Renal cortical epithelial cell (primary cell): ENCODE data around the gene FASTKD2. TPM values are rescaled to one million over a fixed set of nuclear protein-coding genes. Genes with fewer than 3 reads are reported as not detected.

Experiments
- DNase-seq: peaks from one replicate; pipeline ENCODE4 v3.0.0-alpha.2; 2011; ENCODE audit warnings: low read depth
- total RNA-seq: library from RNA; depleted of rRNA; stranded (reverse); fragments of >200 nt; gene quantifications from 2 replicates; pipeline ENCODE4 v1.2.3, GENCODE V29; 2014

The FASTKD2 gene
- total RNA-seq, result 65.0 and 72.4 TPM in 2 replicates

DNA sequence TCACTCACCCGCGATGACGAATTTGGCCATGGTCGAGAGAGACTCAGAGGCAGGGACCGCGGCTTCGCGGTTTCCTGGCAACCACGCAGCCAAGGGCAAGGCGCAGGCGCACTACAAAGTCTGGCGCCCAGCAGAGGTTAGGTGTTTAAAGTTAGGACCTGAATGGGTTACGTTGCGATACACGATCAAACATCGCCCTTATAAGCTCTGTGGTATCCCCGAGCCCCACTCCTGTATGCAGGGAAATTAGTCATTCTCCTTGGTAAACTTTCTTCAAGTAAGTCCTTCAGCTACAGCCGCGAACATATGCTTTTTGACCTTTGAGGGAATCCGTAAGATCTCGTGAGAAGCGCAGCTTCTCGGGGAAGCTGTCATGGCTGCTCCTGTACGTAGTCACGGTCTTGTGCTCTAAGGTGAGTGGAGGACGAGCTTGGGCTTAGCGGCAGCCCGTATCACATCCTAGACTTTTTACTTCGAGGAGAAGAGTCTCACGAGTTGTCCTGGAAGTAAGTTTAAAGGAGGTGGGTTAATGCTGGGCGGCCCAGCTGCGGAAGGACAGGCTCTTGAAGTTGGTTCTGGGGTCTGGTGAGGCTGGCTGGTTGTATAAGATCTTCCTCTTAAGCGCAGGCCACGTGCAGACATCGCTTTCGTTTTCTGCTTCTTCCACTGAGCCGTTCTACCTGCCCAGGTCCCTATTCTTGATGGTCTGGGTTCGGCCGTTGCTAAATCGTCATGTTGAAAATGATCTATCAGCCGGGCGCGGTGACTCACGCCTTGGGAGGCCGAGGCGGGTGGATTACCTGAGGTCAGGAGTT is at the start of gene FASTKD2, which contains the start of gene MDH1B:
Gene FASTKD2, plus strand, starts transcription at position 365 of the 815 bp plus-strand sequence. CDS start 1,088 bp downstream, outside the sequence.
Gene MDH1B, minus strand, starts transcription at position 87 of the 815 bp plus-strand sequence. Its CDS starts 57 bp downstream, at position 30.
- peak; percentile 94 for DNase-seq

DNA sequence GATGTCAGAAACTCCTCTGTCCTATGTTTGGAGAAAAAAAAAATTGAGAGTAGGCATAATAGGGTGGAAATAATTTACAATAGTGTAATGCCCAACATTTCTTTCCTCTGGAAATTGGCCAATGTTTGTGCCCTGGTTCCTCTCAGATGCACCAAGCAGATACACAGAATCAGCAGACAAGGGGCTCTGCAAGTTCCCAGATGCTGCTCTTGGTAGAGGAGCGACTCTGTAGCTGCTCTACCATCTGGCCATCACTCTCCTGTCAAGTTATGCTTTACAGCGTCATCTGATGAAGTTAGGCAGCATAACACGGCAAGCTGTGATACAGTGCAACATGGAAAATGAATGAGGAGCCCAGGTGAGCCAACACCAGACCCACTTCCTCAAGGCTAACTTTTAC is 48.8 kb upstream of the FASTKD2 start:
- DNase-seq, result no peak

DNA sequence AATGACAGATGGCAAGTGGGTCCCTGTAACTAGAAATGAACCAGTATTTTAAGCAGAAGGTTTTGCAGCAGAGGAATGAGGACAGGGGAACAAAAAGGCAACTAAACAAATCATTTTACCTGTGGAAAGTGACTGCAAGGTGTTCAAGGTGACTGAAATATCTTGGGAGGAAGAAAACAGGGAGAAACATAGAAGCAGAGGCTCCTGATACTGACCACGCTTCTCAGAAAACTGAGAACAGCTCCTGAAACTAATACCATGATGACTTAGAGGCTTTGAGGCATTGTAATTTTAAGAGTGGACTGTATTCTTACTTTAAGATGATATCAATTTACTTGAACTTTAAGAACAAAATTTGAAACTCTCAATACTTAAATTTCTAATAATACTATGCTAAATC is 47.1 kb upstream of the FASTKD2 start, which contains the start of gene DYTN:
Gene DYTN, minus strand, starts transcription at position 101 of the 400 bp plus-strand sequence. CDS start 117 bp downstream, outside the sequence.
- DNase-seq, result no peak

DNA sequence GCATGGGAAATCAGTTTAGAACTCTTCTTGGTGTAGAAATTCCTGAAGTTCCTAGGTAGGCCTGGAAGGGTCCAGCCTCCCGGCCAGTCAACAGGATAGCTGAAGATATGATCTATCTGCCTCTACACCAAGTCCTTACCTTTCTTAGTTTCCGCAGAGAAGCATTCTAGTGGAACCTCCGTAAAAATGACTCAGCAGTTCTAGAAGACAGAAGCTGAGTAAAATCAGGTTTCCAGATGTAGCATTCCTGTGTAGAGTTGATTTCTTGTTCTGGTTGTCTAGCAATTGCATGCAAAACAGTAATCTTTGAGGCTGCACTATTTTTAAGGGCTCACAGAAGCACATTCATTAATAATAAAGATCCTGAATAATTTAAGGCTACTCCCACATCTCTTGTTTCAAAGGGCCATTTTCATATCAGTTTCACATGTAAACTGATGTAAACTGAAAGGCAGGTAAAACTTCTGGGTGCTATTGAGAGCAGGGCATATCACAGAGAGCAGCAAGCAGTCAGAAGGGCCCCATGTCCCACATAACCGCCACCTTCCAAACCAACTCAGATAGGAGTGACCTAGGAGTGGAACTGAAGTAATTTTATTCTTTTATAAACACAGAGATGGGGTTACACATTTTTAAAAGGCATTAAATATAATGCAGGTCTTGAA is 44.0 kb upstream of the FASTKD2 start:
- peak; percentile 25 for DNase-seq

DNA sequence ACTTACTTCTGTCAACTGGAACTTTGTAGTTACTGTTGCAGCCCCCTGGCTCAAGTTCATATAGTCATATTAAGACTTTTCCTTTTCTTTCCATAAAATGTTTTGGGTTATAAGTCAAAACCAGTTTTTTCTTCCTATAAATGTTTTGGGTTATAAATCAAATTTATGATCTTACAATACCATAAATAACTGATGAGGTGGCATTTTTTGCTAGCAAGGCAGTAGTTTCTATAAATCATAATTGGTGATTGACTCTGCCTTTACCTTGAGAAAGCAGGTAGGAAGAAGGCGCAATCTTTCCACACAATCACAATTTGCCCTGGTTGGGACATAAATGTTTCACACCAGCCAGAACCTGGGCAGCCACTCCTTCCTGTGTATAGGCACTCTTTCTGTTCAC is 42.1 kb upstream of the FASTKD2 start:
- DNase-seq, result no peak

DNA sequence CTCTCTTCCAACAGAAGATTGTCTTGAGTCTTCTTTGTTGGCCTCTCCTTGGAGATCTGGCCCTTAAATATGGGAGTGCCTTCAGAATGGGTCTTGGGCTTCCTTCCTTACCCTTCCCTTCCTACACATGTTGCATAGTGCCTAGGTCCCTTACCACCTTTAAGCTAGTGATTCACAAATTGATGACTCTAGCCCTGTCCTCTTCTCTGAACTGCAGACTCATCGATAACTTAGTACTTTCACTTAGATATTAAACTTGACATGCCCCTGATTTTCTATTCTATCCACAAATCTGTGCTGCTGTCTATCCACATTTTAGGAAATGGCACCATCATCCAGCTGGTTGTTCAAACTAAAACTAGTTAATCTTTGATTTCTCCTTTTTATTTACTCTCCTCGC is 38.1 kb upstream of the FASTKD2 start:
- DNase-seq, result no peak

DNA sequence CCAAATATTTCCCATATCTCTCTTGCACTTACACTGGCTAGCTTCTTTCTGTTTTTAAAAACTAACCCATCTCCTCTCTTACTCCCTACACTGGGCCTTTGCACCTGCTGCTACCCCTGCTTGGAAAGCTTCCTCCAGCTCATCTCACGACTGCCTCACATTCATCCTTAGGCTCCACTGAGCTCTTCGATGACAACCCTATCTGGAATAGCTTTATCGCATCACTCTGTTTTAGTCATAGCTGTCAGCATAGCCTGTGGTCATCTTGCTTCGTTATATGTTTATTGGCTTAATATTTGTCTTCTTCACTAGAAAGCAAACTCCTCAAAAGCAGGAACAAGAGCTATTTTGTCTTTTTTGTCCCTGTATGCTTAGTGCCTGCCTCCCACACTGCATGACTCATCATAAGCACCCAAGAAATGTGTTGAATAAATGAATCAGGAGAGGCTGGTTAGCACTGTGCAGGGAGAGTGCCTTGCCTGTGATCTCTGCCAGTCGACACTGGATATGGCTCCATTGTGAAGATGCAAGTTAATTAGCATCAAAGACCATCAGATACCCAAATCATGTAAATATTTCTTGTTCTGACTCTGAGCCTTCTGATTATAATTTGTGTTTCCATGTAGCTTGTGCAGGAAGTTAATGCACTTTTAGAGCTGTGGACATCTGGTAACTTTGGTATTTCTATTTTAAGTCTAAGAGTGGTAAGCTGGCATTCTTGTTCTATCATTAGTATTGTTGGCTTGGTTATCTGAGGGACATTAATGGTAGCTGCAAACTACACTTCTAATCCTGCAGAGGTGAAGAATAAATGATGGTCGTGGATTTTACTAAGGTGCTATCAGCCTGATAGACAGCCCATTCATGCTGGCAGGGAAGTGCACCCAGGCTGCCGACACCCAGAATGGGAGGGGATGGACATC is 36.9 kb upstream of the FASTKD2 start:
- DNase-seq, result peak; percentile 48

DNA sequence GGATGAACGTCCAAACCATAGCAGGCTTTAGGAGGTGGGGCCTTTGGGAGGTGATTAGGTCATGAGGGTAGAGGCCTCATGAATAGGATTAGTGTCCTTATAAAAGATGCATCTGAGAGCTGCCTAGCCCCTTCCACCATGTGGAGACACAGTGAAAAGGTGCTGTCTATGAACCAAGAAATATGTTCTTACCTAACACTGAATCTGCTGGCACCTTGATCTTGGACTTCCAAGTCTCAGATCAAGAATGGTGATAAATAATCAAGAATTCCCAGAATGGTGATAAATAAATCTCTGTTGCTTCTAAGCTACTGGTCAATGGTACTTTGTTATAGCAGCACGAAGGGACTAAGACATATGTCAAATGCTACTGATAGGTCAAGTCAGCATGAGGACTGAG is 32.1 kb upstream of the FASTKD2 start:
- no peak for DNase-seq

DNA sequence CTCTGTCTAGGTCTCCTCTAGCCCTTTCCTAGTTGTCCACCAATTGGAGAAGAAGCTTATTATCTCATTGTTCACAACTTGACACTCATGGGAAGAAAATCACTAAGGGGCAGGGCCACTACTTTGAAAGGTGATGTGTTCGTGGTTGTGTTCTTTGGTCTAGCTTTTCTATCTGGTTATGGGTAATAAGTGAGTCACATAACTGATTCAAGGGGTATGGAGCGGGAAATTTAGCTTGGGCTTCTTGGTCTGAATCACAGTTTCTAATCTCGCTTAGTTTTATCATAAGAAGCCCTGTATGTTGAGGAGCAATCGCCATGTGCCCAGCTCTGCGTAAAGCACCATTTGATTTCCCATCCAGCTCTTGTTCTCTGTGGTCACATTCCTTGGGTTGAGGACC is 28.5 kb upstream of the FASTKD2 start:
- DNase-seq, result no peak

DNA sequence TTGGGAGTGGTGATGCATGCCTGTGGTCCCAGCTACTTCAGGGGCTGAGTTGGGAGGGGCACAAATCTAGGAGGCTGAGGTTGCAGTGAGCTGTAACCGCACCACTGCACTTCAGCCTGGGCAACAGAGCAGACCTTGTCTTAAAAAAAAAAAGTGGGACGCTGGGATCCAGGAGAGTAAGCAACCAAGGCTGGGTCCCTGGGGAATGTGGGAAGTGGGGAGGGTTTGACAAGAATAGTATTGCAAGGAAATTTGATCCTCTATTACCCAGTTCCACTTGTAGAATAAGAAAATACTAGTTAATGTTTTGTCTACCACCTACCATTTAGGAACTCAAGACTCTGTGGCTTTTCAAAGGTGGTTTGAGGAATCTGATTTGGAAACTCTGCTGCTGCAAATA is 26.1 kb upstream of the FASTKD2 start:
- peak; percentile 7 for DNase-seq

DNA sequence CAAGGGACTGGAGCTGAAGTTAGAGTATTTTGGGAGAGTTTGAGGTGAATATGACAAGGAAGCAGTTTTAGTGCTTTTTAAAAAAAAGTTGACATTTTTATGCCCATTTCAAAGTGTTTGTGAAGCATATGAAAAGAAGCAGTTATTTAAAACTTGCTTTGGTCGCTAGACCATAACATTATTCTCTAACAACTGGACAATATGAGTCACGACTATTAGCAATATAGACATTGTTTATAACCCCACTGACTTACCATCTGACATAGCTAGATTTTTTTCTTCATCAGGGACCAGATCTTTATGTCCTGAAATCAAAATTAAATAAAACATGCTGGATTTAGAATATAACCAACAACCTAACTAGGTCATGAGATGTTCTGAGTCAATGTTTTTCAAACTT is 24.6 kb upstream of the FASTKD2 start:
- DNase-seq, result peak; percentile 58

DNA sequence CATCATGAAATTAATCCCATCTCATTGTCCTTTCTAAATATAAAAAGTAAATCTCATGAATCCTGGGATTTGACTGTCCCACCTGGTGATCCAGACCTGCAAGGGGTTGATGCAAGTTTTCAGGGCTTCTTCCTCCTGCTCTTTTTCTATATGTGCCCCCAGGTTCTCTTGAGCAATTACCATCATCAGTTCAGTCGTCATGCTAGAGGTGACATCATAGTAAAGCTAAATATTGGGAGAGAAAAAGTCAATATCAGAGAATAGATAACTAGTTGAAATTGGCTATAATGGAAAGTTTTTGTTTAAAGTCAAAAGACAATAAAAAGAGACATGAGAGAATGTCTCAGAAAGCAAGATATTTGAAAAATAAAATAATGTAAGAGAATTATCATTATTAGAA is 8.6 kb upstream of the FASTKD2 start:
- no peak for DNase-seq

DNA sequence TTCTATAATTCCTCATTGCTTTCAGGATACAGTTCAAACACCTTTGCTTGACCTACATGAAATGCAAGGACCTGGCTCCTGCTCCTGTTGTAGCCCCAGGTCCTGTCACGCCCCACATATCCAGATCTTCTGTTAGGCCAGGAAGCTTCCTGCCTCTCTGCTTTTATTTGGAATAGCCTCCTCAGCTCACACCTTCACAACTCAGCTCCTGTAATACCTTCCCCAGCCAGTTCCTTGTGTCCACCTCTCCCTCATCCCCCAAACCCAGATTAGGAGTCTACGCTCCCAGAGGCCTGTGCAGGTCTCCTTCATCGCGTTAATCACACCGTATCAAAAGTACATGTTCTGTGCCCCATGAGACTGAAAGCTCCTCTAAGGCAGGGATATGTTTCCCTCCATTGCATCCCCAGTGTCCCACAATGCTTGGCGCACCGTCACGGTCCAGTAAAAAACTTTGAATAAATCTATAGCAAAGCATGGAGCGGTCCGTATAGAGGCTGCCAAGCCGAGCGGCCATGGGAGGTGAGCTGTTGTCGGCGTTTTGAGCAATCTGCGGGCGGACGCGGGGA is 649 bp upstream of the FASTKD2 start:
- DNase-seq, result peak; percentile 0

DNA sequence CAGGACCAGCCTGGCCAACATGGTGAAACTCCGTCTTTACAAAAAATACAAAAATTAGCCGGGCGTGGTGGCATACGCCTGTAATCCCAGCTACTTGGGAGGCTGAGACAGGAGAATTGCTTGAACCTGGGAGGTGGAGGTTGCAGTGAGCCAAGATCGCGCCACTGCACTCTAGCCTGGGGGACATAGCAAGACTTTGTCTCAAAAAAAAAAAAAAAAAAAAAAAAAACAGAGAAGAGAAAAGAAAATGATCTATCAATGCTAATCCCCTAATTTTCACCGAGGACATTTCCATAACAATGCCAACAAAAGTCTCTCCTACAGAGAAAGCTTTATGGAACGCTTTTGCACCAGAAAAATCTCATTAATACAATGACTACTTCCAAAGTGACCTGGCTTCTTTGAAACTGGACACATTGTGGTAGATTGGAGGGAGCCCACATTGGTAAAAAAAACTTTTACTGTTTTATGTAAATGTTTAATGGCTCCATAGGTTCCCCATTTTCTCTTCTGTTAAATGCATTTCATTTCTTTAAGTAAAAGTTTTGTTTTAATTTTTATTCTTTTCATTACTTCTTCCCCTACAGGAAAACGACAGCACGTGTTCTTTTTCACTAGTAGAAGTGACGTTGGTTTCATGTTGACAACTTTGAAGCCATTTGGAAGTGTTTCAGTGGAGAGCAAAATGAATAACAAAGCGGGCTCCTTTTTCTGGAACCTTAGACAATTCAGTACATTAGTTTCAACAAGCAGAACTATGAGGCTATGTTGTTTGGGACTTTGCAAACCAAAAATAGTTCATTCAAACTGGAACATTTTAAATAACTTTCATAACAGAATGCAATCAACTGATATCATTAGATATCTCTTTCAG is 888 bp downstream of the FASTKD2 start:
- no peak for DNase-seq

DNA sequence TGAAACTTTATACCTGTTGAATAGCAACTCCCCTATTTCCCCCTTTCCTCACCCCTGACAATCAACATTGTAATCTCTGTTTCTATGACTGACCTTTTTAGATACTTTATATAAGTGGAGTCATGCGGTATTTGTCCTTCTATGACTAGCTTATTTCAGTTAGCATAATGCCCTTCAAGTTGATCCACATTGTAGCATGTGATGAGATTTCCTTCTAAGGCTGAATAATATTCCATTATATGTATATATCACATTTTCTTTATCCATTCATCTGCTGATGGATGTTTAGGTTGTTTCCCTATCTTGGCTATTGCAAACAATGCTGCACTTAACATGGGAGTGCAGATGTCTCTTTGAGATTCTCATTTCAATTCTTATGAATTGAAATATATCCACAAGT is 9.5 kb downstream of the FASTKD2 start:
- DNase-seq, result no peak

DNA sequence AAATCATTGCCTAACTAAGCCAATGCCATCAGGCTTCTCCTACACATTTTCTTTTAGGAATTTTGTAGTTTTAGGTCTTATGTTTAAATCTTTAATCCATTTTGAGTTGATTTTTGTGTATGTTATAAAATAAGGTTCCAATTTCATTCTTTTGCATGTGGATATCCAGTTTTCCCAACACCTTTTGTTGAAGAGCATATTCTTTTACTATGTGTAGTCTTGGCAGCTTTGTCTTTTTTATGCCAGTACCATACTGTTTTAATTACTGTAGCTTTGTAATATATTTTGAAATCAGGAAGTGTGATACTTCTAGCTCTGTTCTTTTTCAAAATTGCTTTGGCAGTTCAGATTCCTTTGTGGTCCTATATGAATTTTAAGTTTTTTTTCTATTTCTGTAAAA is 11.0 kb downstream of the FASTKD2 start:
- no peak for DNase-seq

DNA sequence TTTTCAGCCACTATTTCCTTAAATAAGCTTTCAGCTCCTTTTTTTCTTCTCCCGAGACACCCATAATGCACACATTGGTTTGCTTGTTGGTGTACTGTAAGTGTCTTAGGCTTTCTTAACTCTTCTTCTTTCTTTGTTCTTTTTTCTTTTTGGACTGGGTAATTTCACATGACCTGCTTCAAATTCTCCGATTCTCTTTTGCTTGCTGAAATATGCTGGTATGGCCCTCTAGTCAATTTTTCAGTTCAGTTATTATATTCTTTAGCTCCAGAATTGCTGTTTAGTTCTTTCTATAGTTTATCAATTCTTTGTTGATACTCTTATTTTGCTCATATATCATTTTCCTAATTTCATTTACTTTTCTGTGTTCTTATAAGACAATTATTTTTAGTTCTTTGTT is 15.3 kb downstream of the FASTKD2 start:
- DNase-seq, result no peak

DNA sequence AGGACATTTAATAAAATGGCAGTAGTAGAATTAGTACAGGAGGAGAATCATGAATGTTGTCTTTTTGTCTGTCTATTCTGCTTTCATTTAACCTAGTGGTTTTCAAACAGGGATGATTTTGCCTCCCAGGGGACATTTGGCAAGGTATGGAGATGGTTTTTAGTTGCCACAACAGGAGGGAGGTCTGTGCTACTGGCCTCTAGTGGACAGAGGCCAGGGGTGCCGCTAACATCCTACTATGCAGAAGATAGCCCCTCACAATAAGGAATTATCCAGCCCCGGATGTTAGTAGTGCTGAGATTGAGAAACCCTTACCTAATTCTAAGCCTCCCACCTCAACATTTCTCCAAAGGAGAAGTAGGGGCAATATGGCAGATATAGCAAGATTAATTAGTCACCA is 18.3 kb downstream of the FASTKD2 start:
- DNase-seq, result no peak

DNA sequence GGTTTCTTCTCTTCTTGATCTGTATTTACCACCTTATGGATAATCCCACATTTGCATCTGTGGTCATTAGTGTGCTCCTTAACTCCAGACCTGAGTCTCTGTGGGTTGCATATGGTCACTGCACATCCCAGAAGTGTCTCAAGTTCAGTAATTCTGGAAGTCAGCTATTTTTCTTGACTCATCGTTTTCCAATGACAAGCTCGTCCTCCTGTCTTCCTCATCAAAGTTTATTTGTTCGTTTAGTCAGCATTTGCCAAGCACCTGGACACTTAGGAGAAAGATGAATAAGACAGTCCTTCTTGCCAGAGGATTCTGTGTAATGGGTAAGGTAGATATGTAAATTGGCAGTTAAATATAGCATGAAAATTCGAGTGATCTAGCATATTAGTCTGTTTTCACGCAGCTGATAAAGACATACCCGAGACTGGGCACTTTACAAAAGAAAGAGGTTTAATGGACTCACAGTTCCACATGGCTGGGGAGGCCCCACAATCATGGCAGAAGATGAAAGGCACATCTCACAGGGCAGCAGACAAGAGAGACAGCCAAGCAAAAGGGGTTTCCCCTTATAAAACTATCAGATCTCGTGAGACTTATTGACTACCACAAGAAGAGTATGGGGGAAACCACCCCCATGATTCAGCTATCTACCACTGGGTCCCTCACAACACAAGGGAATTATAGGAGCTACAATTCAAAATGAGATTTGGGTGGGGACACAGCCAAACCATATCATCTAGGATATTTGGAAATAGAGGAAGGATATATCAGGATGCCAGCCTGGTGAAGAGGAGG is 19.4 kb downstream of the FASTKD2 start:
- DNase-seq, result no peak
